ENCODE results near the gene RNF31.
"Not testable (repeated sequence)": the region's sequence is repeated elsewhere in the genome, so short reads cannot be mapped to it uniquely, and the experiment has no call there.

Gene RNF31

GRCh38 chr14:24184104-24184970 lies 37.0 kb downstream of the RNF31 start:
- no peak for DNase-seq

- DNase-seq, result no peak
These were observed 37.7 kb downstream of the RNF31 start for GRCh38 chr14:24185026-24185425.

- DNase-seq, result no peak
These were observed 38.4 kb downstream of the RNF31 start for GRCh38 chr14:24185741-24186140.

DNA sequence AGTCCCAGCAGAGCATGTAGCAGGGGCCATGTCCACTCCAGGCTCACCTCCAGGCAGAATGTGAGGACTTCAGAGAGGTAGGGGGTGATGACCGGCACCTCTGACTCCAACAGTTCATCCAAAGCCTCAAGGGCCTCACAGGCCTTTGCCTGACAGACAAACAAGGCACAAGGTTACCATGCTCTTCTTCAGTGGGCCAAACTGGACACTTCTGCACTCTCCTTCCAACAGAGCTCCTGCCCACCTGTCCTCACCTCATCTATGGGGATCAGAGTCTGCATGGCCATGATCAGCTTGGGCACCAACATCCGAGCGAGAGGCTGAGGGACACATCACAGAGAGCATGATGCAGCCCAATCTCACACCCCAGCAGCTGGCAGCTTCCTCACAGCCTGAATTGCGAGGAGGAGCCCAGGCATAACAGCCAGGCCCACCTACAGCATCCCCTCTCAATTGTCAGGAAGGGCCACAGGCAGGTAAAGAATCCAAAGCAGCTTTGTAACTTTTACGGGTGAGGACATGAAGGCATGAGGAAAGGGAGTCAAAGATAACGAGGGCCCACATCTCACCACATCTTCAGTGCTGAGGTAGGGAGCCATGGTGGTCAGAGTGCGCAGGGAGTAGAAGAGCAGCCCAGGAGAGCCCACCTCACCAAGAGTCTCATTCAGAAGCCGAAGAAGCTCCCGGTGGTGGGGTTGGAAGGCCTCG lies 39.7 kb downstream of the RNF31 start:
- no peak for DNase-seq

DNA sequence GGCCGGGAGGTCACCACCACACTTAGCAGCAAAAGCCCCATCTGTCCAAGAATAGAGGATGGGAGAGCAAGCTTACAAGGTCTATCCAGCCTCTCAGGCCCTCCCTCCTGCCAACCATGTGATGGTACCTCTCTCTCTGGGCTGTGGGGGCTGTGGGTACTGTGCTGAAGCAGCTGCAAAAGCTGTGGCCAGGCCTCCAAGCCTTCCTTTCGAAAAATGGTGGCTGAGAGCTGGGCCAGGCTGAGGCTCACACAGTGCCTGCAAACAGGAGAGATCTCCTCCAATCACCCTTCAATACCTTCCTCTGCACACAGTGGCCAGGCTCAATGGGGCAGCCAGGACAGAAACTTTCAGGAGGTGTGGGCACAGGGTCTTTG lies 40.2 kb downstream of the RNF31 start:
- DNase-seq, result no peak

DNA sequence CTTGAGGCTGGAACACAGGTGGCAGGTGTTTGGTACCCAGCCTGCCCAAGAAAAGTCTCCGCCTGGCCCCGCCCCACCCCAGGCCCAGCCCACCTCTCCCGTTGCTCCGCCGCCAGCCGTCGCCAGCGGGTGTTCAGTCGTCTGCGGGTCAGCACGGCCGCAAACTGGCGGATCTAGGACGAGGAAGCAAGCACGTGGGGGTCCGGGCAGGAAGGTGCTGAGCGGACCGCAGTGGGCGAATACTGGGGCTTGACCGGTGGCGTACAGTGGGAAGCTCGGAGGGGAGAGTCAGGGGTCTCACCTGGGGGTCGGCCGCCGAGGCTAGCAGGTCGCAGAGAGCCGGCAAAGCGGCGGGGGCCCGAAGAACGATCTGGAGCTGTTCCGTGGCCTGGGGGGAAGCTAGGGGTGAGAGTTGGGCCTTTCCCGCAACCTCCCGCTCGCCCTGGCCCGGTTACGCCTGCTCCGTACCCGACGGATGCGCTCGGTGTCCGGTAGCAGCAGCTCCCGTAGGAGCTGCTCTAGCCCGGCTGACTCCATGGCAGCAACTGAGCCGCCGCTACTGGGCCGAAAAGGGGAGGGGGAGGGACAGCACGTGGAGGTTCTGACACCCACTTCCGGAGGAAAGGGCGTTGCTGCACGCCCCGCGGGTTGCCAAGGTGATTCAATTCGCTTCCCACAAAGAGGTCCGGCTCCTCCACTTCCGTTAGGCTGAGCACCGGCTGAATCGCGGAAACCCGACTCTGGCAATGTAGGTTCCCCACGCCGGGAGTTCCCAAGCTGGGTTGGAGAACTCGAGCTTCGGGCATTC lies 41.2 kb downstream of the RNF31 start, which contains the start of gene IPO4:
IPO4 (minus strand) TSS at position 566 of the 808 bp plus-strand sequence; CDS start at position 537, 29 bp downstream.
- peak; percentile 94 to 95 for DNase-seq

DNA sequence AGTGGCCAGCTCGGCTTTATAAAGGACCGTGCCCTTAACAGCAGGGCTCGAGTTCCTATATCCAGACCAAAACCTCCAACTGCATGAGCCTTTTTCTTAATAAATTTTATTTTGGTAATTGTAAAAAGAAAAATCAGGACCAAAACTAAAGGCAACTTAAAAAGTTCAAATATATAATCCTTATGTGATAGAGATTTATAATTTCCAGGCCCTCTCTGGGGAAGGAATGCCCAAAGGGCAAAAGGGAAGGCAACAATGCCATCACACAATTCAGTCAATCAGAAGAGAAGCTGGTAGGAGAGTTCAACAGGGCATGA lies 41.7 kb downstream of the RNF31 start:
- no peak for DNase-seq

DNA sequence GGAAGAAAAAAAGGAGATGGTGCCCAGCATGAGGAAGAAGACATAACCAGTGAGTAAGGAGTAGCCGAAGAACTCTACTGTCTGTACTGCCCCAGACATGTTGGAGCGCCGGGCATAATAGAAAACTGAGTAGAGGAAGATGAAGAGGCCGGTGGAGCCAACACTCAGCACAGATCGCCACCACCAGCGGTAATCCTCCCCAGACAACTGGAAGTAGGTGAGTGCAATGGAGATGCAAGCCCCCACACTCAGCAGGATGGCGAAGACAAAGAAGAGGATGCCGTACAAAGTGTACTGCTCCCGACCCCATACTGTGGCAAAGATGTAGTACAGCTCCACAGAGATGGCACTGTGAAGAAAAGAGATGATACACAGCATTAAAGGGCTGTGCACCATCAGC lies 42.2 kb downstream of the RNF31 start:
- no peak for DNase-seq

DNA sequence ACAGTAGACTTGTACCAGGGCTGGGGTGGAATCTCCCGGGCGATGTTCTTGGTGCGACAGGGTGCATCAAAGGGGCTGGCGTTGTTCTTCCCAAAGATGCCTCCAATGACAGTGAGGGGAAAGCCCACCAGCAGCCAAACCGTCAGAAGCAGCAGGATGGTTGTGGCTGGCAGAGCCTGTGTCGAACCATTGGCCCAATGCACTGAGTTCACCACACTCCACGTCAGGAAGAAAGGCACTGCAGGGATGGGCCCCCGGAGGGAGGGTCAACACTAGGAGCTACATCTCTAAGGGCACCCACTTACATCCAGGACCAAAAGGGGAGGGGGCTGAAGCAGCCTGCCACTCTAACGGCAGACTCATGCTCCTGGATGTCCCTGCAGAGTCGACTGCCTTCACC lies 43.1 kb downstream of the RNF31 start:
- no peak for DNase-seq

- no peak for DNase-seq
These were observed 45.6 kb downstream of the RNF31 start for GRCh38 chr14:24192933-24193332.

- no peak for DNase-seq
These were observed 47.0 kb downstream of the RNF31 start for GRCh38 chr14:24194186-24194872.

DNA sequence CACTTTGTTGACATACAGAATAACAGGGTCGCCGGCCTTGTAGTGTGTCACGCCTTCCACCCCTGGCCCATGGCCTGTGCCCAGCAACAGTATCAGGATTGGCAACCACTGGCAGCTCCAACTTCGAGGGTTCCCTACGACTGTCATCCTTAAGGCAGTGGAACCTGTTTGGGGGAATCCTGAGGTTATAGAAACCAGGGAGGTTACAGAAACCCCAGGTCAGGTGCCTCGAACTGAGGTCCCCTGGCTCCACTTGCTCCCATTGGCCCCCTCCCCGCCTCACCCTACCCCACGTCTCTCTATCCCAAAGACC lies 47.5 kb downstream of the RNF31 start:
- DNase-seq, result no peak

DNA sequence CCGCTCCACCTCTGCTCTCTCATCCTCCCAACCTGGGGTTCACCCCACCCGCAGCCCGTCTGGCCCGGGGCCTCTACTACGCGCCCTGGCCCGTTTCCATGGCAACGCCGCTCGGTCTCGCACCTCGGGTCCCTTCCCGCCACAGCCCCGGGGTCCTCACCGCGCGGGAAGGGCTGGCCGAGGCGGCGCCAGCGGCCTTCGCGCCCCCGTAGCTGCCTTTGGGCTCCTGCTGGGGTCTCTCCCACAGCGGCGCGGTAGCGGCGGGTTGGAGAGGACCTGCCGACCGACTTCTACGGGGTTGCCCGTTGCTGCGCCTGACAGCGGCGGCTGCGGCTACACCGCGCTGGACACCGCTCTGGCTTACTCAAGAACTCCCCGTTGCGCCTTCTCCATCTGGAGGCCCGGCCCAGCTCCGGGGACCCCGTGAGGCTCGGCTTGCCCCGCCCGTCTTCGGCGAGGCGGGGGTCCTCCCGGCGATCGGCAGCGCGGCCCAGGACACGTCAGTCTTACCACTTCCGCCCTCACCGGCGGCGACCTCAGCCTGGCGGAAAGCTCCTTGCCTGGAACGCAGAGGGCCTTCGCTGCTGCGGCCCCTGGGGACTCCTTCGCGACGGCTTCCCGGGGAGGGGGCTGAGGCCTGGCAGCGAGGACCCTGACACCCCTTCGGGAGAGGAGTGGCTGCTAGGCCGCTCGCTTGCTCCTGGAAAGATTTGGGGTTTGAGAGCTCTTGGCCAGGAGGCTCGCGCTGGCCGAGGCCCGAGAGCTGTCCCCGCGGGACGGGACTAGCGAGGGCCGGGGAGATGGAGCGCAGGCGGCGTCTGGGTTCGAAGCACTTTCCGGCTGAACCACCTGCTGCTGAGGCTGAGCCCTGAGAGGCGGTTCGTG lies 48.1 kb downstream of the RNF31 start, which contains the start of gene TM9SF1:
TM9SF1 (minus strand) TSS at position 256 of the 885 bp plus-strand sequence. CDS start 422 bp downstream, outside the sequence.
- DNase-seq, result peak; percentile 84

DNA sequence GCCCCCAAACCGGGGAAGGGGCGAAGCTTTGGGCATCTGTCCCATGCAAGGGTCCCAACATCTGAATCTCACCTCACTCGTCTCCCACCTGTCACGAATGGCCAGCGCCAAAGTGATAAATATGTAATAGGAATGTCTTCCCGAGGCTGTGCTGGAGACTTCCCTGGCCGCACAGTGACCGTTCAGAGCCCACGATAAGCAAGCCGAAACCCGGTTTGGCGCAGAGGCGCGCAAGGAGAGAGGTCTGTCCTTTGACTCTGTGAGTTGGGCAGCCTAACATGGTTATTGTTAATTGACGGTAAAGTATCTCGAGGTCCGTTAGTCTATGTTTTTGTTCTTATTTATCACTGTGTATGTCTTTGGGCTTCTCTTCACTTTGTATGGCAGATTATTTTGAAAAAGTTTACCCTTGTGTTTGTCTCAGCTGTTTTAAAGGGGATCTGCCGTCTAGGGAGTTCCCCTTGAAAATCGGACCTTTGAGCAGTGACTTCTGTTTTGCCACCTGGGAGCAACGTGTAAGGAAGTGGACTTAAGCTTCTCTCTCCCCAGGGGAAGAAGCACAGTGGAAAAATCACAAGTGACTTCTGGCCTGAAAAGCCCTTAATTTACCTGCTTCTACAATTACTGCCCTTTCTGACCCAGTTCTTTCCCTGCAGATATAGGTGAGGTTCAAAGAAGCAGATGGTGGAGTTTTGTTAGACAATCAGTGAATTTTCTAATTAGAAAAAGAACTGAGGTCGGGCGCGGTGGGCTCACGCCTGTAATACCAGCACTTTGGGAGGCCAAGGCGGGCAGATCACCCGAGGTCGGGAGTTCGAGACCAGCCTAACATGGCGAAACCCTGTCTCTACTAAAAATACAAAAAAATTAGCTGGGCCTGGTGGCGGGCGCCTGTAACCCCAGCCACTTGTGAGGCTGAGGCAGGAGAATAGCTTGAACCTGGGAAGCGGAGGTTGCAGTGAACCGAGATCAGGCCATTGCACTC lies 49.1 kb downstream of the RNF31 start:
- DNase-seq, result no peak

DNA sequence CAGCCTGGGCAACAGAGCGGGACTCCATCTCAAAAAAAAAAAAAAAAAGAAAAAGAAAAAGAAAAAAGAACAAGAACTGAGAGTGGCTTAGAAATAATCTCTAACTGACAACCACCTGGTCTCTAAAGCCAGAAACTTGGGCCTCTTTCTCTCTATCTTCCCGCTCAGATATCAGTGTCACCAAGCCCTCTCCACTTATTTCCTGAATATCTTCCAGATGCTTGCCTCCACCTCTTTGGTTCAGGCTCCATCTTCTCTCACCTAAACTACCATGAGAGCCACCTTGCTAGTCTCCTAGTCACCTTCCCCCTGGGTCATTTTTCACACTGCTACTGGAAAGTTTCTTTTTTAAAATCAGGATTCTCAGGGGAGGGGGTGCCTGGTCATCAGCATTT lies 49.8 kb downstream of the RNF31 start:
- DNase-seq, result no peak

DNA sequence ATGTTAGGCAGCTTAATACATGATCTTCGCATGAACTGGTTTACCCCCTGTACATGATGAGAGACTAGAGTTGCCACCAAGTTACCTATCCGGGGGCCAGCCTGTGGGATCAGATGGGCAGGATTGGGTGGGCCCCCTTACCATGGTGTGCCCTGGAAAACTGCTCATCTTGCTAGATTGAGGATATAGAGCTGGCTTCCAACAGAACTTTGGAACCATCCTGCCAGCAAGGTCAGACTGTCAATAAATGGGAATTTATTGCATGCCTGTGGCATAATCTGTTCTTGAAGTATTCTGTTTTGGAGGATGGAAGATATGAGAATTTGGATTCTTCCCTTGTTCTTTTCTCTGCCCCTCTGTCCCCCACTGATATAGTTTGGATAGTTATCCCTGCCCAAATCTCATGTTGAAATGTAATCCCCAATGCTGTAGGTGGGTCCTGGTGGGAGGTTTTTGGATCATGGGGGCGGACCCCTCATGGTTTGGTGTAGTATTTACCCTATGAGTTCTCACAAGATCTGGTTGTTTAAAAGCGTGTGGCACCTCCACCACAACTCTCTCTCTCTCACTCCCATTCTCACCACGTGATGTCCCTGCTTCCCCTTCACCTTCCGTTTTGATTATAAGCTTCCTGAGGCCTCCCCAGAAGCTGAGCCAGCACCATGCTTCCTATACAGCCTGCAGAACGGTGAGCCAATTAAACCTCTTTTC lies 51.7 kb downstream of the RNF31 start:
- no peak for DNase-seq

DNA sequence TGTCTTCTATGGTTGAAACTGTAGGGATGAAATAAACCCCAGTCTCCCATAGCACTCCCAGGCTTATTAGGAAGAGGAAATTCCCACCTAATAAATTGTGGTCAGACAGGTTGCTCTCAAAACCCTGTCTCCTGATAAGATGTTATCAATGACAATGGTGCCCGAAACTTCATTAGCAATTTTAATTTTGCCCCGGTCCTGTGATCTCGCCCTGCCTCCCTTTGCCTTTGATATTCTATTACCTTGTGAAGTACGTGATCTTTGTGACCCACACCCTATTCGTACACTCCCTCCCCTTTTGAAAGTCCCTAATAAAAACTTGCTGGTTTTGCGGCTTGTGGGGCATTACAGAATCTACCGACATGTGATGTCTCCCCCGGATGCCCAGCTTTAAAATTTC lies 55.2 kb downstream of the RNF31 start:
- not testable (repeated sequence) for DNase-seq

GRCh38 chr14:24203249-24203886 lies 56.1 kb downstream of the RNF31 start:
- not testable (repeated sequence) for DNase-seq

Data from activated CD4-positive, alpha-beta T cell treated with anti-CD3 and anti-CD28 coated beads, Interleukin-2, amount 50 U/mL, for 4 hours (primary cell).